SU-DHL-6 (cell line): ENCODE measurements around the gene ABHD16A.

Source experiments
- H2AFZ ChIP-seq: fragments of 200-600 bp; sonication (generic); 2 replicates; pipeline ENCODE4 v1.6.1; 2014; ENCODE audit warnings: low read depth, mild to moderate bottlenecking, moderate library complexity, mixed read lengths, antibody characterized with exemption, low read length; ENCODE audit not compliant: severe bottlenecking
- H3F3A ChIP-seq: fragments of 200-600 bp; shearing (Covaris generic); 2 replicates; pipeline ENCODE4 v1.6.0; 2016; ENCODE audit warnings: antibody characterized with exemption, mild to moderate bottlenecking; ENCODE audit not compliant: insufficient read depth
- H3K27ac ChIP-seq: fragments of 200-600 bp; sonication (generic); 2 replicates; pipeline ENCODE4 v1.5.1; 2016; ENCODE audit warnings: low read depth, mild to moderate bottlenecking, low read length, moderate library complexity, mixed read lengths
- H3K27me3 ChIP-seq: fragments of 200-600 bp; sonication (generic), shearing (Covaris generic); 2 replicates; pipeline ENCODE4 v1.6.0; 2014; ENCODE audit warnings: mild to moderate bottlenecking, low read length
- H3K36me3 ChIP-seq: fragments of 200-600 bp; sonication (generic); 2 replicates; pipeline ENCODE4 v1.6.1; 2014; ENCODE audit warnings: mild to moderate bottlenecking, low read length, mixed read lengths
- H3K4me2 ChIP-seq: fragments of 300-600, 200-600 bp; shearing (Covaris generic), sonication (generic); 2 replicates; pipeline ENCODE4 v1.6.0; 2014; ENCODE audit warnings: low read length, low read depth, mild to moderate bottlenecking; ENCODE audit not compliant: poor library complexity, severe bottlenecking
- H3K4me3 ChIP-seq: fragments of 200-600 bp; sonication (generic); 2 replicates; pipeline ENCODE4 v1.5.1; 2014; ENCODE audit warnings: antibody characterized with exemption, low read length, mild to moderate bottlenecking, mixed read lengths; ENCODE audit not compliant: insufficient read depth, poor library complexity, severe bottlenecking
- H3K79me2 ChIP-seq: fragments of 200-600 bp; sonication (generic); 2 replicates; pipeline ENCODE4 v1.6.1; 2014; ENCODE audit warnings: mild to moderate bottlenecking, low read length, moderate library complexity; ENCODE audit not compliant: insufficient read depth
- H3K9ac ChIP-seq: fragments of 200-600 bp; sonication (generic); 2 replicates; pipeline ENCODE4 v1.7.0; 2014; ENCODE audit warnings: mild to moderate bottlenecking, low read length
- H3K9me2 ChIP-seq: fragments of 200-600 bp; sonication (generic); replicated peaks from 2 replicates; pipeline ENCODE4 v1.6.1; 2014; ENCODE audit warnings: low read length; ENCODE audit not compliant: insufficient read depth
- H3K9me3 ChIP-seq: fragments of 200-600 bp; sonication (generic); 2 replicates; pipeline ENCODE4 v1.6.1; 2014; ENCODE audit warnings: low read length, mixed read lengths; ENCODE audit not compliant: insufficient read depth
- H4K20me1 ChIP-seq: fragments of 200-600 bp; sonication (generic); 2 replicates; pipeline ENCODE4 v1.6.1; 2014; ENCODE audit warnings: low read depth, mild to moderate bottlenecking, antibody characterized with exemption, low read length, moderate library complexity, mixed read lengths
- EZH2phosphoT487 ChIP-seq: fragments of 200-600 bp; sonication (generic), shearing (Covaris generic); conservative IDR thresholded peaks from 2 replicates; pipeline ENCODE4 v1.6.1; 2018; ENCODE audit warnings: mild to moderate bottlenecking, antibody characterized with exemption, low read length, moderate library complexity, mixed read lengths
- TF ChIP-seq, protein P1 (sequence below): fragments of 200-600 bp; sonication (generic); IDR thresholded peaks from one replicate; pipeline ENCODE4 v1.5.1; 2017; ENCODE audit warnings: antibody characterized with exemption, mild to moderate bottlenecking, low read length, moderate library complexity; ENCODE audit not compliant: insufficient read depth, poor library complexity, severe bottlenecking

The ABHD16A gene

GRCh38 chr6:31727717-31728671 is 24.9 kb upstream of the ABHD16A start:
- no peaks in the 10 kb centered on the region for H3K9me3 ChIP-seq
- no peaks in the 10 kb centered on the region for H3K27me3 ChIP-seq
- no peaks in the 10 kb centered on the region for H4K20me1 ChIP-seq
- peaks cover 28% of the 10 kb centered on the region for H3F3A ChIP-seq
- H2AFZ ChIP-seq: no peak overlapping the region
- no peak overlapping the region for H3K4me3 ChIP-seq
- H3K9me2 ChIP-seq: no peaks in the 10 kb centered on the region
- no peaks in the 10 kb centered on the region for H3K79me2 ChIP-seq
- no peak overlapping the region for H3K9ac ChIP-seq
- TF ChIP-seq, protein P1, sequence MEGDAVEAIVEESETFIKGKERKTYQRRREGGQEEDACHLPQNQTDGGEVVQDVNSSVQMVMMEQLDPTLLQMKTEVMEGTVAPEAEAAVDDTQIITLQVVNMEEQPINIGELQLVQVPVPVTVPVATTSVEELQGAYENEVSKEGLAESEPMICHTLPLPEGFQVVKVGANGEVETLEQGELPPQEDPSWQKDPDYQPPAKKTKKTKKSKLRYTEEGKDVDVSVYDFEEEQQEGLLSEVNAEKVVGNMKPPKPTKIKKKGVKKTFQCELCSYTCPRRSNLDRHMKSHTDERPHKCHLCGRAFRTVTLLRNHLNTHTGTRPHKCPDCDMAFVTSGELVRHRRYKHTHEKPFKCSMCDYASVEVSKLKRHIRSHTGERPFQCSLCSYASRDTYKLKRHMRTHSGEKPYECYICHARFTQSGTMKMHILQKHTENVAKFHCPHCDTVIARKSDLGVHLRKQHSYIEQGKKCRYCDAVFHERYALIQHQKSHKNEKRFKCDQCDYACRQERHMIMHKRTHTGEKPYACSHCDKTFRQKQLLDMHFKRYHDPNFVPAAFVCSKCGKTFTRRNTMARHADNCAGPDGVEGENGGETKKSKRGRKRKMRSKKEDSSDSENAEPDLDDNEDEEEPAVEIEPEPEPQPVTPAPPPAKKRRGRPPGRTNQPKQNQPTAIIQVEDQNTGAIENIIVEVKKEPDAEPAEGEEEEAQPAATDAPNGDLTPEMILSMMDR: no peak
- no peak for TF ChIP-seq EZH2phosphoT487
- peak overlapping the region; percentile 28; the same call in 1 of the 2 replicates for H3K27ac ChIP-seq
- peaks cover 10% of the 10 kb centered on the region; the same call in 1 of the 2 replicates for H3K36me3 ChIP-seq
- peak overlapping the region; percentile 4 for H3K4me2 ChIP-seq

GRCh38 chr6:31727034-31727716 is 24.1 kb upstream of the ABHD16A start:
- no peak for TF ChIP-seq EZH2phosphoT487
- TF ChIP-seq, protein P1: no peak
- no peak overlapping the region for H3K4me3 ChIP-seq
- H3K36me3 ChIP-seq: peaks cover 8% of the 10 kb centered on the region; the same call in 1 of the 2 replicates
- no peak overlapping the region for H3K4me2 ChIP-seq
- H4K20me1 ChIP-seq: no peaks in the 10 kb centered on the region
- H3K9me2 ChIP-seq: no peaks in the 10 kb centered on the region
- no peaks in the 10 kb centered on the region for H3K27me3 ChIP-seq
- no peak overlapping the region; the same call in 1 of the 2 replicates for H3K9ac ChIP-seq
- H3K79me2 ChIP-seq: no peaks in the 10 kb centered on the region
- H3K27ac ChIP-seq: no peak overlapping the region
- no peaks in the 10 kb centered on the region for H3K9me3 ChIP-seq
- peaks cover 24% of the 10 kb centered on the region for H3F3A ChIP-seq
- H2AFZ ChIP-seq: no peak overlapping the region

DNA sequence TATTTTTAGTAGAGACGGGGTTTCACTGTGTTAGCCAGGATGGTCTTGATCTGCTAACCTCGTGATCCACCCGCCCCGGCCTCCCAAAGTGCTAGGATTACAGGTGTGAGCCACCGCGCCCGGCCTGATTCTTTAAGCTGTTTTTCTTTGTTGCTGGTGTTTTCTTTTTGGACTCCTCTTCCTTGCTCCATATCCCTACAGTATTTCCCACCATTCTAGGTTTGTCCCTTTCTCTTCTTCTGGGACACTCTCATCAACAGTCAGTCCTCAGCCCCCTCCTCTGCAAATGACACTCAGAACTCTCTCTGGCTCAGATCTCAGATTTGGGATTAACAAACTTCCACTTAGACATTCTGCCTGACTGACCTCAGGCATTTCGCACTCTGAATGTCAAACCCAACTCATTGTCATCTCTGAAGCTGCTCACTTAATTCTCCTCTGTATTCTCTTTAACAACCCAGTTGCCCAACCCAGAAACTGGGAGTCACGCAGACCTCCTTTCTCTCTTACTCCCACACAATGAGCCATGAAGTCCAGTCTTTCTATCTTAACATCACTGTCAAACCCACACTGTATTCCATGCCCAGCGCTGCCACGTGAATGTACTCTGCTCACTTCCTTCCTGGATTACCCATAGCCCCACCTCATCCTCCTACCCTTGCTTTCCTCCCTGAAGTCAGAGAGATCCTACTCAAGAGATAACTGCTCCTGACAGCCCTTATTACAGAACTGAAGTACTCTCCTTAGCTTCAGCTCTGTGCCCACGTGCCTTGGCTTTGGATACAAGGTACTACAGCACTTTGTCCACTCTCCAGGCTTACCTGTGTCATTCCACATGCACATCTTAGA is 22.6 kb upstream of the ABHD16A start:
- Histone ChIP-seq H3K9ac (no peak overlapping the region), H3K79me2 (no peaks in the 10 kb centered on the region), H4K20me1 (no peaks in the 10 kb centered on the region), H3K27me3 (no peaks in the 10 kb centered on the region), H3F3A (peaks cover 10% of the 10 kb centered on the region), H3K9me2 (no peaks in the 10 kb centered on the region), H3K4me3 (no peak overlapping the region), H3K27ac (no peak overlapping the region), H2AFZ (no peak overlapping the region), H3K9me3 (no peaks in the 10 kb centered on the region), H3K36me3 (no peaks in the 10 kb centered on the region), H3K4me2 (no peak overlapping the region)
- TF ChIP-seq, protein P1: no peak
- no peak for TF ChIP-seq EZH2phosphoT487
